HG03045 (cell line): ENCODE measurements around the gene SLC12A7.

Experiments
- ATAC-seq: cut with Tn5 transposase; IDR thresholded peaks from one replicate; pipeline ENCODE4 v1.9.1; 2021; ENCODE audit warnings: mild to moderate bottlenecking, moderate library complexity; ENCODE audit not compliant: unreplicated experiment

Gene SLC12A7

DNA sequence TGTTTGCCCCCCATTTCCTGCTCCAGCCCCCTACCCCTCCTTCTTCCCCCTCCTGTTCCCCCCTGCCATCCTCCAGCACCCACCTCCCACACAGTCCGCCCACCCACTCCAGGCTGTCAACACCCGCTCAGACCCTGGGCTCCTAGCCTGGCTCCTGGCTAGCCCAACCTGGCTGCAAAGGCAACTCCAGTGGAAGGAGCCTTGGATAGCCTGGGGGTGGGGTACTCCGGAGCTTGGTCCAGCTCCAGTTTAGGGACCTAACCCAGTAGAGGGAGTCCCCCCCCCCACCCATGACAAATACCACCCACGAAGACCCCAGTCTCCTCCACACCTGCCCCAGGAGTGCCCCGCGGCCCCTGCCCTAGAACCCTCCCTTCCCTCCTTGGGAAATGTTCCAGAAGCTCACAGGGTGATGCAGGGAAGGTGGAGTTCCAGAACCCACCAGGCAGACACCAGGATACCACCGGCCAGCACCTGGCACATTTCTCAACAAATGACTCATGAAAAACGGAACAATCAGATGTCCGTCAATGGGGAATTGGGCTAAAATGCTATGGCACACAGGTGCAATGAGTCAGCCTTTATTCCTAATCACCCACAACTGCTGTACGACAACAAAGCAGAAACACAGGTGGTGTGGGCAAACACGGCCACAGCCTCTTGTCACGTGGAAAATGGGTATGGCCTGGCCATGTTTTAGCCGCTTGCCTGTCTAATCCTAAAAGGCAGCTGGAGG, 901 bp upstream of the SLC12A7 start:
- ATAC-seq = no peak

DNA sequence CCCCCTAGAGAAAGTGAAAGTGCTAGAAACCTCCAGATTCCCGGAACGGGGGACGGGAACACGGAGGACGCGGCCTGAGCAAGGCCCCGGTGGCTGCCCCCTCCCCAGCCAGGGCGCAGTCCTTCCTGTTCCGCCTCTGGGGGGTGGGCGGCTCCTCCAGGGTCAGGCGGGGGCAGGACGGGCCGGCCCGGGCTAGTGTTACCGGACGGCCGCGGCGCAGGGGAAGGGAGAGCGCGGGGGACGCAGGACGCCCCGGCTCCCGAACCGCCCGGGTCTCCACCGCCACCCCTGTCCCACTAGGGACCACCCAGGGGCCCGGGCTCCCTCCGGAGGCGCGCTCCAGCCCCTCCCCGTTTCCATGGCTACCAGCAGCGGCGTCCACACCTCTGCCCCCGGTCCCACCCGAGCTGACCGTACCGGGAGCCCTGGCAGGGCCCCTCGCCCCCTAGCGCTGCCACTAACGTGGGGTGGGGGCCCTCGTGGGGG, 579 bp downstream of the SLC12A7 start:
- peak; percentile 24 for ATAC-seq

DNA sequence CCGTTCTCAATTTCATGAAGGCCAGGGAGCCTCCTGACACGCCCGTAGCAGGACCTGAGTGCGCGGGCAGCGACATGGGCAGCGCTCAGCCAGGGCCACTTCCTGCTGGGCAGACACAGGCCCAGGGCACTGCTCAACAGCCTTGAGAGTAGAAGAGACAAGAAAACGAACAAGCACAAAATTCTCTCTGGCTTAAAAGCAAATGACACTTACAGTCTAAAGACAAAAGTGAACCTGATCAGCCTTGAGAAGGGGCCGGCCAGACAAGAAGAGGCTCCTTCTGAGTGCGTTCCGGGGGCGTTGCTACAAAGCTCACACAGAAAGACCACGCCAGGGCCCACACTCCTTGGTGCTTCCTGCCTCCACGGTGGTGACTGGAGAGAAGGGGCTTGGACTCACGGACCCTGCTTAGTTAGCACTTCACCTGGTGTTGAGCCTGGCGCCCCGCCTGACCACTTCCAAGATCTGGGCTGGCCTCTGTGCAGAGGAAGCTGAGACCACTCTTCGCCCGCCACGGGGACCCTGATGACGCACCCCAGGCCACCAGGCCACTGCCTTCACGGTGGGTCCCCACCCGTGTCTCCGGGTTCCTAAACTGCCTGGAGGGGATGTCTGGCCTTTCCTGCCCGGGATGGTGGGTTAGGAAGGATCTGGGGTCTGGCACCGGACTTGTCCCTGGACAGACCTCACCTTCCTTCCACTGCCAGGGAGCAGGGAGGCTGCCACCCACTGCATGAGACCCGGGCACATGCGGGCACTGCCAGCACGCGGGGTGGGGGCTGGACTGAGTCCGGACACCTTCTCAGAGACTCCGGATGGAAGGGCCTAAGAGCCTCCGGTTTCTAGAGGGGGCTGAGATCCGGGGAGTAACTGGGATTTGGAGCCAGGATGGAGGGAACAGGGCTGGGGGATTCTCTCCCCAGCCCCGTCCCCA, 1.3 kb downstream of the SLC12A7 start:
- ATAC-seq = peak; percentile 9

DNA sequence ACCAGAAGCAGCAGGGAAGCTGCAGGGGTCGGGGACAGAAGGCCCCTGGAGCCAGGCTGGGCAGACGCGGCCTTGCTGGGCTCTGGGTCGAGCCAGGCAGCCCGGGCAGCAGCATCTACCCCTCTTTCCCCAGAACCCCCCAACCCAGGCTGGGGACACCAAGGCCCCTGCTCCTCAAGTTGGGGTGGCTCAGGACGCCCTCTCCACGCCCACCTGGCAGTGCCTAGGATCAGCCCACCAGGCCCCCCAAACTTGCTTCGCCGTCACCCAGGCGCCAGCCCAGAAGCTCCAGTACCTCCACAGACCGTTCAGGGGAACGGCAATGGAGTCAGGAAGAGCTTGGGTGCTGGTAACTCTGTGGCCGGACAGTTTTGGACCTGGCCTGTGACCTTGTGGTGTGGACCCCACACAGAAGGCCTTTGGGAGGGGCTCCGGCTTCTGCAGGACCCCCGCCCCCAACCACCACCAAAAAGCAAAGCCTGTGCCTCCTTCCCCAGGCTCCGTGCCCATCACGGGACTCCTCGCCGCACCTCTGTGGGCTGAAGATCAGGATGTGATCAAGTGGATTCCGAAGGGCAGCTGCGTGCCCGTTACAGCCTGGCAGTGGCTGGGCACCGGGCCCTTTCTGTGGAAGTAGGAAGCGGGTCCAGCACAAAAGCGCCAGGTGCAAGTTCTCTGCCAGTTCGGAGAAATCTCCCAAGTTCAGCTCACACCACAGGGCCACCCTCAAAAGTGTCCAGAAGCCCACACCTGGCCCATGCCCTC, 2.1 kb downstream of the SLC12A7 start:
- ATAC-seq = no peak

DNA sequence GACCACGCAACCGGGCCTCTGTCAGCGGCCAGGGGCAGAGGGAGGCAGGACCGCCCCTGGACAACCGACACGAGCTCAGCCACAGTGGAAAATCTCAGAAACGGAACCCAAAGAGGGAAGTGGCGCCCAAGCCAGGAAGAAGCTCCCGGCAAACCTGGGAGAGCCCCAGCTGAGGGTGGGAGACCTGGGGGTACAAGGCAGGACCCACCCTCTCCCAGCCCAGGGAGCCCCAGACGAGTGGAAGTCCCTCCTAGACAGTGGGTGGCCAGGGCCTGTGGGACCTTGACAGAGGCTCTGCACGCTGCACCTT, 3.0 kb downstream of the SLC12A7 start:
- ATAC-seq = no peak

DNA sequence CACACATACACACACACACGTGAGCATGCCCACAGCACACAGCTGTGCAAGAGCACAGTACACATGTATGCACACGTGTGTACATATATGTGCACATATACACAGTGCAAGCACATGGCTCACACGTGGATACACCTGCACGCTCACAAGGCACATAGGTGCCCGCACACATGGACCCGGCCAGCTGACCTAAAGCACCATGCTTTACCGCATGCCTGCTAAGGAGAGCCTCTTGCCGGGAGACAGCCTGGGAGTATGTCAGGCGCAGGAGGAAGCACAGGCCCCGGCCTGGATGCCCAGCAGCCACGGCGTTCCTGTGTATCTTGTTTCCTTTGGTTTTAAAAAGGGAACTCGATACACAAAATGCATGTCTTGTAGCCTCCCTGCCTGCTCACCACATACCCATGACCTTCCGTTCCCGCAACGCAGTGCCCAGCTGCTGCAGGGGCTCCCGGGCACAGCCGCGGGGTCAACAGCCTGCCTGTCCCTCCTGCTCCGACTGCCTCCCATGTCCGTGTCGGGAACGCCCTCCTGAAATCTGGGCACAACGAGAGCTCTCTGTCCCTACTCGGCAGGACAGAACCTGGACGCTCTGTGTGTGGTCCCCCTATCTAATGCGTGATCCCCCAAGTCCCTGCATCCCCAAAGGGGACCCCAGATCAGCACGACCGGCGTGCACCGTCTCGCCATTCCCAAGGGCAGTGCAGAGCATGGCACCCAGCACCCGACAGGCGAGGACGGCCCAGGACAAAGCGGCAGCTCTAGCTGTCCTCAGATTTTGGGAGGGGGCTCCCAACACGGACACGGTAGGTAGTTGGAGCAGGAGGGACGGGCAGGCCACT, 3.6 kb downstream of the SLC12A7 start:
- no peak for ATAC-seq

DNA sequence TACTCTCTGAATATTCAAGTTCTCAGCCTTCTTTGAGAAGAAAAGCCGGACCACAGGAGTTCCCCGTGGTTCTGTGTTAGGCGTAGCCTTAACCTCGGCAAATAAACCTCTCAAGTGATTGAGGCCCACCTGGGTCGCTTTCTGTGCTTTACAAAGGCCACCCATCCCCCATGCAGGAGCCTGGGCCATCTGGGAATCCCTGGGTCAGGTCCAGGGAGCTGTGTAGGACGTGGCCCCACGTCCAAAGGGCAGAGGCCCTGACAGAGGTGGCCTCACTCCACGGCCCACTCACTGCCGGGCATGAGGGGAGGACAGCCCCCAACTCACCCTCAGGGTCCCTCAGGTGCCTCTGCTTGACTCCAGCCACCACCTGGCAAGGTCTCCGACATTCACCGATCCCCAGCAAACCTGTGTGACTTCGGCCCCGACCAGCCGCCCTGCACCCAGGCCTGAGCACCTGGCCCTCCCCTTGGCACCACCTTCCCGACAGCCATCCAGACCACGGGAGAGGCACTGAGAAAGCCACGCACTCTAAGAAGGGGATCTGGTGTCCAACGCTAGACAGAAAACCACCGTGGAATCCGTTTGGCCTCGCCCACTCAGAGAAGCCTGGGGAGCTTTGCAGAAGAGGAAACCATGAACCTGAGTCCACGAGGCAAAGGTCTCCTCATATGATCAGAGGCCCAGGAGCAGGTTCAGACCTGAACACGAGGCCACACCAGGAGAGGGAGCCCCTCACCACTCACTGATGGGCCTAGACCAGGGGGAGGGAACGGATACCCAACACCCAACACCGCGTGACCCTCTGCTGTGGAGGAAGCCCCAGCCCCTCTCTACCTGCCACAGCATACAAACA, 4.5 kb downstream of the SLC12A7 start:
- no peak for ATAC-seq

DNA sequence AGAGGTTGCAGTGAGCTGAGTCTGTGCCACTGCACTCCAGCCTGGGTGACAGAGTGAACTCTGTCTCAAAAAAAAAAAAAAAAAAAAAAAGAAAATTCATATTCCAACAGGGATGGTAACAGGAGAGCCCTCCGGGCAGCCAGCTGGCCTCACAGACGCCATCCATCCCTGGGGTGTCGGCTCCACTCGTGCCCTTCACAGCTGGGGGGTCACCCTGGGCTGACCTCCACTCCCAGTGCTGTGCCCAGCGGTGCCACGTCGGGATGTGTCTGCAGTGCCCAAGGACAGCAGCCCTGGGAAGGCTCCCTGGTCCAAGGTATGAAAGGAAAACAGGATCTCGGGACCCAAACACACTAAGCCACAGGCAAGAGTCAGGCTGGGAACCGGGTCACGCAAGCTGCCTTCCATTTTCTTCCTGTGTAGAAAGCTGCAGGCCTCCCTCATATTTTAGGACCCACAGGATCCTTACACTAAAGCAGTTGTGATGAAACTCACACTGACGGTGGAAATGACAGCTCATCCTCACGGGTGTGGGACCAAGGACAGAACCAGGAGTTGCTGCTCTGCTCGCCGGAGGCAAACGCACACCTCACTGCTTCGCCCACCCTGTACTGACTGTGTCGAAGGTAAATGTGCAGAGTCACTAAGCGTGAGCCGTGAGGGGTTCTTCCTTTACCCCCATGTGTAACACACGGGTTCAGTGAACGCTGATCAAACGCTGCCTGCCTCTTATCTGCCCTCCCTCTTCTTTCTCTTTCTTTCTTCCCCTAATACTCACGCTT, 5.3 kb downstream of the SLC12A7 start:
- no peak for ATAC-seq

DNA sequence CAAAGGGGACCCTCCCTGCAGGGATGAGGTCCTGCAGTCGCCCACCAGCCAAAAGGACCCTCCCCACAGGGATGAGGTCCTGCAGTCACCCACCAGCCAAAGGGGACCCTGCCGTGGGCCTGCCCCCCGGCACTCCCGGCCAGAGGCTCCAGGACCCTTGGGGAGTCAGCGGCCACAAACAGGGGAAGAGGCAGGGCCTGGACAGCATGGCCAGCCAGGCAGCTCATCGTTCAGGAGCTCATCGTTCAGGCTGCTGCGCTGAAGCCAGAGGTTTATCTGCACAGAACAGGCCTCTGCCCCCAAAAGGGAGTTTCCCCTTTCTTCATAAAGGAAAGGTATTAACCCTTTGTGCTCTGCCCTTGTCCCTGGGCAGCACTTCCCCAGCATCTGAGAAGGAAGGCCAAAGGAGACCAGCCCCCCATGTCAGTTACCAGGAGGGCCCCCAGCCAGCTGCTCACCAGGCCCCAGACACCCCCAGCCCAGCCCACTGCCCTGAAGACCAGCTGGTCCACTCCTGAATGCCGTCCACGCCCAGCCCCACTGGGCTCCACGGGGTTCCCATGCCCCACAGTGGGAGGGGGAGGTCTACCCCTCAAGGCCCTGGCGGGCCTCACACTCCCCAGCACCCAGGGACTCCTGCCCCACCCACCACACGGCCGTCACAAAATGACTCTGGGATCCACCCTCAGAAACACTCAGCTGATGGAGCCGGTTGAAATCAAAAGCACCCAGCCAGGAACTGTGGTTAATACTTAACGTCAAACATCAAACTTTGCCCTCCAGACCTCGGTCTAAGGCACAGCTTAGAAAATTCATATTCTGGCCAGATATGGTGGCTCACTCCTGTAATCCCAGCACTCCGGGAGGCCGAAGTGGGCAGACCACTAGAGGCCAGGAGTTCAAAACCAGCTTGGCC, 6.3 kb downstream of the SLC12A7 start:
- ATAC-seq = peak; percentile 35

DNA sequence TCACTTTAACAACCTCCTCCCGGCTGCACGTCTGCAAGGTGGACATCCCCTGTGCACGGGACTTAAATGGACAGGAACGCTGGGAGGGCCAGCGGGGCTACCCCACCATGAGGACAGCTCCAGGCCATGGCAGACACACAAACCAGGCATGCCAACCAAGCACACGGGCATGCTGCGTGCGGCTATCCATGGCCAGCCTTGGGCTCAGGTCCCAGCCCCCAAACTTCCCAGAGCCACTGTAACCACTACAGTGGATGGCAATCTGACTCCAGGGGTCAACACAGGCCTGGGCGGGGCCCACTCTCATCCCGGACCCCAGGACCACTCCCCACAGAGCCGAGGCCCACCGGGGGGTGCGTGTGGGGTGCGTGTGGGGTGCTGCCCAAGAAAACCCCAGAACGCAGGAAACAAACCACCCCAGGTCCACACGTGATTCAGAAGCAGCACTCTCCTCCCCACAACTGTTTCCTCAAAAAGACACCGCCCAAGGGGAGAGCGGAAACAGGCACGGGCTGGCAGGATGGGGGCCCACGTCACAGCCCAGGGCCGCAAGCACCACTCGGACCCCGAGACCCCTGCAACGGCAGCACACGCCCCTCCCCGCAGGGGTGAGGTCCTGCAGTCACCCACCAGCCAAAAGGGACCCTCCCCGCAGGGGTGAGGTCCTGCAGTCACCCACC, 7.4 kb downstream of the SLC12A7 start:
- ATAC-seq = no peak

DNA sequence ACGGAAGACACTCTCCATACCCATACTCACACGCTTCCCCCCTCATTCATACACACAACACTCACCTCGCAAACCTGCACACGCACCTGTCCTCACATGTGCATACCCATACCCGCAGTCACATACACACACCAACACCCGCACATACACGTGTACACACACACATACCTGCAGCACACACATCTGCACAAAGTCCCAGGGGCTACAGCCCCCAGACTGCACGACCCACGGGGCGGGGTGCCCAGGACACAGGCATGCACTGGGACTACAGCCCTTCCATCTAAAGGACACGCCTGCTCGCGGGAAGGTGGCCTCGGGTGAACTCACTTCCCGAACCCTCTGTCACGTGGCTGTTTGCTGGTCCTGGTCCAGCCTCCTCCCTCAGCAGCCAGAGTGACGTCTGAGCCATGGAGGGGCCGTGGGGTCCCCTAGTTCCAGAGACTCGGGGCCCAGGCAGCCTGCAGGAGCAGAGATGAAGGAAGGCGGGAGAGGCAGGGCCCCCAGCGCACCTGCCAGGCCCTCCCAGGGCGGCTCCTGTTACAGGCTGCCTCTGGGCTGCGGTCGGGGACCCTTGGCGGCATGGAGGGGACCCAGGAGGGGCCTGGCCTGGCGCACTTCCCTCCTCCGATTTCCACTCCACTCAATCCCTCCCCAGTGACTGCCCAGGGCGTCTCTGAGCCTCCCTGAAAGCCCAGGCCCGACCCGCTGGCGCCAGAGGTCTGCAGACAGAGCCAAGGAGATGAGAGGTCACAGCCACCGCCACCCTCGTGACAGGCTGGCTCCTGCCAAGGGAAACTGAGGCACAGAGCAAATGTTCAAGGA, 8.1 kb downstream of the SLC12A7 start:
- no peak for ATAC-seq

DNA sequence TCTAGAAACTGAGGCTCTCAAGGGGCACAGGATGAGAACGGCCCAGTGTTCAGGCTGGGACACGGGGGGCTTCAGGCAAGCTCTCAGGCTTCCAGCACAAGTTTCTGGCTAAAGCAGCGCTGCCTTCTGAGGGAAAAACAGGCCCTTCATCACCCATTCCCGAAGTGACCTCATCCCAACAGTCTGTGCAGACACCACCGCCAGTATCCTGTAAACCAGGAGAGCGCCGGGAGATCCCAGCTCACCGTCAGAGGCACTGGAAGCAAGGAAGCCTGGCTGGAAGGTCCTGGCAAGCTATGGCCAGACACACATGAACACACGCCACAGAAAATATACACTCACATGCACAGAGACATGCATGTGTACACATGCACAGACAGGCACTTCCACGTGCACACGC, 8.8 kb downstream of the SLC12A7 start:
- no peak for ATAC-seq

DNA sequence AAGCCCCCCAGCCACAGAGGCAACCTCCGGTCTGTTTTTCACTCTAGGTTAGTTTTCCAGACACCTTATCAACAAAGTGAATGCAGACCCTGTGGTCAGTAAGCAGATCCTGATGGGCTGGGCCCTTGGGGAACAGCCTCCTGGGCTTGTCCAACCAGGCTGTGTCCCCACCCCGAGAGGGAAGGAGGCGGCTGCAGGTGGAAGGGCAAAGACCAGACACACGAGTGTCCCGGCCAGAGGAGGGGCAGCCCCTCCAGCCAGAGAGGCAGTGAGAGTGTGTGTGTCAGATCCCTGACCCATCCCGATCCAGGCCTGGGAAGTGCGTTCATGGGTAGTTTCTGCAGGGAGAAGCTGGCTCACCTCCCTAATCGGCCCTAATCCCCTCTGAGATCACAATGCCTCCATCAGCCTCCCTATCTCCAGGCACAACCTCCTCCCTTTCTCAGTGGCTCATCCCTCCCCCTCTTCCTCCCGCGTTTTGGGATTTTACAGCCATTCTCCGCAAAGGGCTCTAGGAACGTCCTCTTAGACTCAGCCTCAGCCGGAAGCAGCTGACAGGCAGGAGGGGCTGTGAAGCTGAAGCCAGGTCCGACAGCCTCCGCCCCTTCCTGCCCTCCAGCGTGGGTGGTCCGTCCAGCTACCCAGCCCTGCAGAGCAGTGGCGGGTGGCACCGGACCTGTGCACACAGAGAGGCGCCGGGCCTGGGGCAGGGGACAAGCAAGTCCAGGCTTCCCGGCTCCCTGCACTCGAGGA, 9.7 kb downstream of the SLC12A7 start:
- ATAC-seq = no peak

DNA sequence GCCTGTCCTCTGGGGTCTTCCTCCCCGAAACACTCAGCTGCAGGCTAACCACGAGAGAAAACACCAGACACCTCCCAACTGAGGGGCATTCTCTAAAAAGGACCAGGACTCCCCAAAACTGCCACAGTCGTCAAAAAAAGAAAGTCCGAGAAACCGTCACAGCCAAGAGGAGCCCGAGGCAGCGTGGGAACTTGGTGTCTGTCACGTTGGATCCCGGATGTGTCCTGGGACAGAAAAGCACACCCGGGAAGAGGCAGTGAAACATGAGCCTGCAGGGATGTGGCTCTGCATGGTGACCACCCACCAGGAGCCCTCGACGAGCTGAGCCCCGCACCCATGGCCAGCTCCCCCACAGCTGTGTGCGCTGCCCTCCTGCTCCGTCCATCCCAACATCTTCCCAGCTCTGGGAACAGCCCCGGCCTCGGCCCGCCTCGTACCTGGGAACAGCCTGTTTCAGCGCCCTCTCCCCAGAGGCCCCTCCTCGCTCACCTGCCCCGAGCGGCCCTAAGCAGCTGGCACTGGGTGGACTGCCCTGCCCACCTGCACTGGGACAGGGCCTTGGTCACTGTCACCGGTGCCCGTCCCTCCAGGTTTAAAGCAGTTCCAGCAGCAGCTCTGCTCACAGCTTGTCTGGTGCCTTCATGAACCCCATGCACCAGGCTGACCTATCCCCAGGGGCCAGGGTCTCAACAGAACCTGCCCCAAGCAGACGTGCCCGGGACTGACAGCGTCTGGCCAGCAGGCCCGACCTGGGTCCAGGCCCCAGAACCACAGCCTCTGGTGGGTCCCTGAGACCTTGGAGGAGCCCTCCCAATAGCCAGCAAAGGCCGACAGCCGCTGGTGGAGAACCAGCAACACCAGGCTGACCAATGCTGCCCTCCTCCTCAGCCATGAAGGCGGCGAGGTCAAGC, 10.9 kb downstream of the SLC12A7 start:
- ATAC-seq = no peak
